Keratinocyte (primary cell): ENCODE measurements around the gene ERC2. TPM values are rescaled to one million over a fixed set of nuclear protein-coding genes. Genes with fewer than 3 reads are reported as not detected.

ENCODE experiments used
- DNase-seq: peaks from one replicate; pipeline ENCODE4 v3.0.0-alpha.2; 2011; ENCODE audit warnings: low read depth, missing footprints, low spot score
- FAIRE-seq: peaks from 2 replicates; lab custom pipeline; 2011; peaks lifted over from hg19 to GRCh38; lab: Jason Lieb, UNC
- H2AFZ ChIP-seq: 2 replicates; pipeline ENCODE4 v1.6.0; 2012; ENCODE audit warnings: low read length, control low read depth, inconsistent platforms; ENCODE audit not compliant: control insufficient read depth
- H3K27ac ChIP-seq: 2 replicates; pipeline ENCODE4 v1.5.1; 2011; ENCODE audit warnings: low read length; ENCODE audit not compliant: control insufficient read depth, insufficient read depth
- H3K27me3 ChIP-seq: 3 replicates; pipeline ENCODE4 v1.6.0; 2011; ENCODE audit warnings: low read length; ENCODE audit not compliant: control insufficient read depth, insufficient read depth; ENCODE audit errors: extremely low read depth
- H3K36me3 ChIP-seq, 2 experiments: 2 replicates in 1 of 2; 3 replicates in 1 of 2; pipeline ENCODE4 v1.5.1; 2011; ENCODE audit warnings: low read length in 2 of 2, mild to moderate bottlenecking in 1 of 2; ENCODE audit not compliant: control insufficient read depth in 2 of 2, insufficient read depth in 2 of 2; ENCODE audit errors: extremely low read depth in 1 of 2
- H3K4me1 ChIP-seq: 3 replicates; pipeline ENCODE4 v1.5.1; 2011; ENCODE audit warnings: low read length; ENCODE audit not compliant: control insufficient read depth, insufficient read depth; ENCODE audit errors: extremely low read depth
- H3K4me2 ChIP-seq: 3 replicates; pipeline ENCODE4 v1.6.0; 2011; ENCODE audit warnings: low read depth, low read length; ENCODE audit not compliant: control insufficient read depth, insufficient read depth; ENCODE audit errors: extremely low read depth
- H3K4me3 ChIP-seq, 3 experiments: fragments of 200-600 bp in 1 of 3; sonication (generic) in 1 of 3; 2 replicates in 2 of 3; 3 replicates in 1 of 3; pipeline ENCODE4 v1.5.1; 2011 to 2016; ENCODE audit warnings: low read length in 3 of 3, mild to moderate bottlenecking in 3 of 3, control low read depth in 2 of 3, inconsistent platforms in 1 of 3, low read depth in 1 of 3, mixed read lengths in 1 of 3, mixed run types in 1 of 3, moderate library complexity in 1 of 3; ENCODE audit not compliant: control insufficient read depth in 2 of 3, insufficient read depth in 2 of 3; ENCODE audit errors: extremely low read depth in 1 of 3
- H3K79me2 ChIP-seq: 2 replicates; pipeline ENCODE4 v1.6.0; 2012; ENCODE audit warnings: low read length; ENCODE audit not compliant: control insufficient read depth, insufficient read depth
- H3K9ac ChIP-seq: 3 replicates; pipeline ENCODE4 v1.6.0; 2011; ENCODE audit warnings: low read length; ENCODE audit not compliant: control insufficient read depth, insufficient read depth; ENCODE audit errors: extremely low read depth
- H3K9me1 ChIP-seq: 3 replicates; pipeline ENCODE4 v1.6.0; 2011; ENCODE audit warnings: low read length; ENCODE audit not compliant: control insufficient read depth, insufficient read depth; ENCODE audit errors: extremely low read depth
- H3K9me3 ChIP-seq: 2 replicates; pipeline ENCODE4 v1.5.1; 2012; ENCODE audit warnings: low read depth, low read length; ENCODE audit not compliant: control insufficient read depth
- H4K20me1 ChIP-seq: 3 replicates; pipeline ENCODE4 v1.6.0; 2011; ENCODE audit warnings: low read length; ENCODE audit not compliant: control insufficient read depth, insufficient read depth; ENCODE audit errors: extremely low read depth
- EZH2 ChIP-seq: IDR thresholded peaks from one replicate; pipeline ENCODE4 v1.6.1; 2012; ENCODE audit warnings: inconsistent platforms, mild to moderate bottlenecking, low read length, moderate library complexity
- dilution Hi-C: fragments of 300-500 bp; cut with MboI; formaldehyde crosslinking; loops from one replicate; pipeline ENCODE4 v1.7.0; 2020; ENCODE audit warnings: low sequenced_read_pairs; ENCODE audit not compliant: extremely low pct_ligation_motif_present
- polyA plus RNA-seq, 5 experiments: library from polyadenylated mRNA; depleted of rRNA in 3 of 5; stranded (reverse) in 3 of 5; stranded (forward) in 1 of 5; unstranded in 1 of 5; fragments of >200 nt; gene quantifications; 1 replicate in 1 of 5; 2 replicates in 3 of 5; 3 replicates in 1 of 5; pipeline versions ENCODE4 v1.2.1 to v1.2.3, GENCODE V29; 2011 to 2012; ENCODE audit warnings: missing spikeins in 2 of 5, low read depth in 1 of 5, low replicate concordance in 1 of 5
- TF ChIP-seq, protein P1 (sequence below), 3 experiments: IDR thresholded peaks in 1 of 3; conservative IDR thresholded peaks in 1 of 3; optimal IDR thresholded peaks in 1 of 3; 2 replicates in 2 of 3; 3 replicates in 1 of 3; pipeline versions ENCODE3 to v1.5.1; 2011; ENCODE audit warnings: low read length in 3 of 3, mild to moderate bottlenecking in 3 of 3, moderate library complexity in 2 of 3, control low read depth in 1 of 3, inconsistent platforms in 1 of 3; ENCODE audit not compliant: insufficient read depth in 2 of 3; ENCODE audit errors: extremely low read depth in 1 of 3

ERC2 gene
- polyA plus RNA-seq, 1 donor (not counting 4 experiments of a cell fraction or from before 2014, with no cell fraction given) = 0.08 TPM

DNA sequence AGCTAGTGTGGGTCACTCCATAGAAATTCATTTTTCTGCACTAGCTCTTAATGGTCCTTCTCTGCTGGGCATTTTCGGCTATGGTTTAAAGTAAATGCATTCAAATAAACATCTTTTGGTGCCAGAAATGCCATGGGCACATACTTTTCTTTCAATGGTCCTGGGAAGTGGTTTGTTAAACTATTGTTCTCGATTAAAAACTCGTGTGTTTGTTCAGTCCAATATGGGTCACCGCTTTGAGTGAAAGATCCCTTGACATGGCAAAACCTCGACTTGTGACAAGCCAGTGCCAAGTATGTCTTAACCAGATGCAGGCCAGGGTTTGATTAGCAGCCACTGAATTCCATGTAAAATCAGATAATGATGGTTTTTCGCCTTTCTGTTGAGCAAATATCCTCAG is 649.3 kb downstream of the ERC2 start:
- DNase-seq = no peak
- Histone ChIP-seq H3K27ac (no peak overlapping the region), H3K4me1 (no peaks in the 10 kb centered on the region), H3K4me2 (no peak overlapping the region), H3K4me3 (no peak overlapping the region), H3K27me3 (no peaks in the 10 kb centered on the region), H3K36me3 (no peaks in the 10 kb centered on the region), H3K9me3 (no peaks in the 10 kb centered on the region), H2AFZ (no peak overlapping the region), H3K79me2 (no peaks in the 10 kb centered on the region), H3K9ac (no peak overlapping the region), H4K20me1 (no peaks in the 10 kb centered on the region), H3K9me1 (no peaks in the 10 kb centered on the region)
- FAIRE-seq = no peak
- dilution Hi-C loops = no loop called here
- TF ChIP-seq, protein P1, sequence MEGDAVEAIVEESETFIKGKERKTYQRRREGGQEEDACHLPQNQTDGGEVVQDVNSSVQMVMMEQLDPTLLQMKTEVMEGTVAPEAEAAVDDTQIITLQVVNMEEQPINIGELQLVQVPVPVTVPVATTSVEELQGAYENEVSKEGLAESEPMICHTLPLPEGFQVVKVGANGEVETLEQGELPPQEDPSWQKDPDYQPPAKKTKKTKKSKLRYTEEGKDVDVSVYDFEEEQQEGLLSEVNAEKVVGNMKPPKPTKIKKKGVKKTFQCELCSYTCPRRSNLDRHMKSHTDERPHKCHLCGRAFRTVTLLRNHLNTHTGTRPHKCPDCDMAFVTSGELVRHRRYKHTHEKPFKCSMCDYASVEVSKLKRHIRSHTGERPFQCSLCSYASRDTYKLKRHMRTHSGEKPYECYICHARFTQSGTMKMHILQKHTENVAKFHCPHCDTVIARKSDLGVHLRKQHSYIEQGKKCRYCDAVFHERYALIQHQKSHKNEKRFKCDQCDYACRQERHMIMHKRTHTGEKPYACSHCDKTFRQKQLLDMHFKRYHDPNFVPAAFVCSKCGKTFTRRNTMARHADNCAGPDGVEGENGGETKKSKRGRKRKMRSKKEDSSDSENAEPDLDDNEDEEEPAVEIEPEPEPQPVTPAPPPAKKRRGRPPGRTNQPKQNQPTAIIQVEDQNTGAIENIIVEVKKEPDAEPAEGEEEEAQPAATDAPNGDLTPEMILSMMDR (optimal IDR thresholded peaks at IDR 0.05 in 1 of 3, IDR thresholded peaks at IDR 0.05 in 1 of 3, conservative IDR thresholded peaks at IDR 0.05 in 1 of 3; ENCODE audit: extremely low read depth in 1 of 3, insufficient read depth in 2 of 3, low read length in 3 of 3) = no peak
- no peak for TF ChIP-seq EZH2

DNA sequence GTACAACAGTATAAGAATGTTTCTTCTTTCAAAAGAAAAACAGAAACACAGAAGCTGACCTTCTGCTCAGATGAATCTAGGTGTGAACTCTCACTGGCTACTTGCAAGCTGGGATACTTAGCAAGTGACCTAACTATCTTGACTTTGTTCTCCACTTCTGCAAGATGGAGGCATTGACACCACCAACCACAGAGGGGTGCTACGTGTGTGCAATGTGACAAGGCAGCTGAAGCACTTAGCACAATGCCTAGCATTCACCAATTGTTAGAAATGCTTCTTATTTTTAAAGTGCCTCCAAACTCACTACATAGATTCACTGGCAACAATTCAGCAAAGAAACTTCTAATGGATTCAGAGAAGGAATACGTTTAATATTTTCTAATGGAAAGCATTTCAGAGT is 649.8 kb downstream of the ERC2 start:
- Histone ChIP-seq H3K4me2 (no peak overlapping the region), H3K4me3 (no peak overlapping the region), H3K4me1 (no peaks in the 10 kb centered on the region), H3K9me1 (no peaks in the 10 kb centered on the region), H2AFZ (no peak overlapping the region), H3K79me2 (no peaks in the 10 kb centered on the region), H3K27me3 (no peaks in the 10 kb centered on the region), H3K27ac (no peak overlapping the region), H3K36me3 (no peaks in the 10 kb centered on the region), H4K20me1 (no peaks in the 10 kb centered on the region), H3K9me3 (no peaks in the 10 kb centered on the region), H3K9ac (no peak overlapping the region)
- DNase-seq = no peak
- dilution Hi-C loops = no loop called here
- no peak for FAIRE-seq
- TF ChIP-seq EZH2 = no peak
- TF ChIP-seq, protein P1 (optimal IDR thresholded peaks at IDR 0.05 in 1 of 3, IDR thresholded peaks at IDR 0.05 in 1 of 3, conservative IDR thresholded peaks at IDR 0.05 in 1 of 3; ENCODE audit: extremely low read depth in 1 of 3, insufficient read depth in 2 of 3, low read length in 3 of 3) = peak in 1 of 3 experiments; percentile 56
